Measurements from ENCODE around the gene MRPS18B. TPM values are rescaled to one million over a fixed set of nuclear protein-coding genes. Genes with fewer than 3 reads are reported as not detected.

The MRPS18B gene
- total RNA-seq, 2 experiments from 2014 or later = 59.0 to 79.6 TPM

- peaks cover 12% of the 10 kb centered on the region for H3K4me1 ChIP-seq (ENCODE audit: insufficient read depth, low read length, poor library complexity, severe bottlenecking)
- H4K20me1 ChIP-seq (ENCODE audit: insufficient read depth, low read length) = no peaks in the 10 kb centered on the region; the same call in 1 of the 2 replicates
- H3K9me2 ChIP-seq (ENCODE audit: insufficient read depth, low read length) = no peaks in the 10 kb centered on the region
- ChIA-PET CTCF (ENCODE audit: unreplicated experiment) (no interaction called here), POLR2A (interaction anchor here (1.0 kb wide), 1 partner anchor 34 kb away, joined by 4 read pairs; the partner anchor contains the start of genes MRPS18B and PPP1R10)
- peaks cover 68% of the 10 kb centered on the region for H3K36me3 ChIP-seq (ENCODE audit: insufficient read depth, low read length)
- intact Hi-C loops (cut with micrococcal nuclease; ENCODE audit: unreplicated experiment) = no loop called here
- H3K27ac ChIP-seq (ENCODE audit: low read depth, low read length, poor library complexity, severe bottlenecking) = no peak overlapping the region
- no peak for DNase-seq (ENCODE audit: low spot score)
- H3K4me3 ChIP-seq (ENCODE audit: low read depth, low read length, poor library complexity, severe bottlenecking) = no peak overlapping the region
- no TSS peak for BruUV-seq (replicated peaks)
- no peak overlapping the region for H3K4me2 ChIP-seq (ENCODE audit: low read length)
- H3K9me3 ChIP-seq (ENCODE audit: low read length) = no peaks in the 10 kb centered on the region
- no peak overlapping the region for H2AFZ ChIP-seq (ENCODE audit: low read length)
- TF ChIP-seq EZH2phosphoT487 (IDR thresholded peaks at IDR 0.05; ENCODE audit: borderline replicate concordance, low read depth, low read length) = no peak
- no peak for TF ChIP-seq CTCF (conservative IDR thresholded peaks at IDR 0.05; ENCODE audit: low read length)
- H3K79me2 ChIP-seq (ENCODE audit: insufficient read depth, low read depth, low read length) = peaks cover 27% of the 10 kb centered on the region; the same call in 1 of the 2 replicates
Observed at GRCh38 chr6:30651143-30651542, 33.5 kb downstream of the MRPS18B start.

- no peaks in the 10 kb centered on the region for H3K79me2 ChIP-seq (ENCODE audit: insufficient read depth, low read depth, low read length)
- no peak overlapping the region for H3K4me2 ChIP-seq (ENCODE audit: low read length)
- peaks cover 93% of the 10 kb centered on the region for H3K36me3 ChIP-seq (ENCODE audit: insufficient read depth, low read length)
- intact Hi-C loops (cut with micrococcal nuclease; ENCODE audit: unreplicated experiment) = no loop called here
- H3K9me3 ChIP-seq (ENCODE audit: low read length) = no peaks in the 10 kb centered on the region
- H2AFZ ChIP-seq (ENCODE audit: low read length) = no peak overlapping the region
- no peaks in the 10 kb centered on the region for H4K20me1 ChIP-seq (ENCODE audit: insufficient read depth, low read length)
- no peaks in the 10 kb centered on the region for H3K9me2 ChIP-seq (ENCODE audit: insufficient read depth, low read length)
- ChIA-PET POLR2A (no interaction called here), CTCF (ENCODE audit: unreplicated experiment) (no interaction called here)
- TF ChIP-seq CTCF (conservative IDR thresholded peaks at IDR 0.05; ENCODE audit: low read length) (no peak), EZH2phosphoT487 (IDR thresholded peaks at IDR 0.05; ENCODE audit: borderline replicate concordance, low read depth, low read length) (no peak)
- BruUV-seq (replicated peaks) = no TSS peak
- H3K27ac ChIP-seq (ENCODE audit: low read depth, low read length, poor library complexity, severe bottlenecking) = no peak overlapping the region
- no peak overlapping the region for H3K4me3 ChIP-seq (ENCODE audit: low read depth, low read length, poor library complexity, severe bottlenecking)
- no peak for DNase-seq (ENCODE audit: low spot score)
- H3K4me1 ChIP-seq (ENCODE audit: insufficient read depth, low read length, poor library complexity, severe bottlenecking) = no peaks in the 10 kb centered on the region
Observed at GRCh38 chr6:30654798-30655742, 37.4 kb downstream of the MRPS18B start.

DNA sequence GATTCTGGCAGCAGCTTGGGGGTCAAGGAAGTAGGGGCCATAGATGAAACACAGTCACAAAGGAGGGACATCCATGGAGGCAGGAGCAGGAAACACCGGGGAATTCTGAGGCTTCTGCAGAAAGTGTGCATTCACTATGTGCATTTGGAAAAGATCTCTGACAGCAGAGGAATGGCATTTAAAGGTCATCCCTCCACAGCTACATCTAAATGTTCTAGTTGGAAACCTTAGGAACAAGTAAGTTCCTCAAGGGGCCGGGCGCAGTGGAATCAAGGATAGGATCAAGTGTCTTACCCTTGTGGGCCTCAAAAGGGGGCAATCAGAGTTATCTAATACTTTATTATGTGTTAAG is 38.1 kb downstream of the MRPS18B start:
- Histone ChIP-seq H2AFZ (ENCODE audit: low read length) (no peak overlapping the region), H3K4me1 (ENCODE audit: insufficient read depth, low read length, poor library complexity, severe bottlenecking) (no peaks in the 10 kb centered on the region), H4K20me1 (ENCODE audit: insufficient read depth, low read length) (no peaks in the 10 kb centered on the region), H3K4me2 (ENCODE audit: low read length) (no peak overlapping the region), H3K4me3 (ENCODE audit: low read depth, low read length, poor library complexity, severe bottlenecking) (no peak overlapping the region), H3K9me3 (ENCODE audit: low read length) (no peaks in the 10 kb centered on the region), H3K79me2 (ENCODE audit: insufficient read depth, low read depth, low read length) (no peaks in the 10 kb centered on the region), H3K36me3 (ENCODE audit: insufficient read depth, low read length) (peaks cover 91% of the 10 kb centered on the region), H3K9me2 (ENCODE audit: insufficient read depth, low read length) (no peaks in the 10 kb centered on the region), H3K27ac (ENCODE audit: low read depth, low read length, poor library complexity, severe bottlenecking) (no peak overlapping the region)
- TF ChIP-seq CTCF (conservative IDR thresholded peaks at IDR 0.05; ENCODE audit: low read length) = no peak
- no peak for TF ChIP-seq EZH2phosphoT487 (IDR thresholded peaks at IDR 0.05; ENCODE audit: borderline replicate concordance, low read depth, low read length)
- POLR2A ChIA-PET = no interaction called here
- intact Hi-C loops (cut with micrococcal nuclease; ENCODE audit: unreplicated experiment) = no loop called here
- no TSS peak for BruUV-seq (replicated peaks)
- no peak for DNase-seq (ENCODE audit: low spot score)
- CTCF ChIA-PET (ENCODE audit: unreplicated experiment) = no interaction called here

Data from OCI-LY7 (cell line).